Ascending aorta (tissue), 2 donors: ENCODE data around the gene CACNB3. TPM values are rescaled to one million over a fixed set of nuclear protein-coding genes. Genes with fewer than 3 reads are reported as not detected.

Experiments used
- DNase-seq, 2 donors: peaks; one replicate each; pipeline ENCODE4 v3.0.0-alpha.2; 2019; ENCODE audit warnings: low spot score in 2 of 2
- H3K27ac ChIP-seq, 2 donors: fragments of 200-600 bp; sonication (generic); one replicate each; pipeline ENCODE4 v1.5.1; 2016 to 2017; ENCODE audit warnings: mild to moderate bottlenecking in 1 of 2
- H3K27me3 ChIP-seq: fragments of 200-600 bp; sonication (generic); one replicate; pipeline ENCODE4 v1.5.1; 2017
- H3K36me3 ChIP-seq, 2 donors: fragments of 200-600 bp; sonication (generic); one replicate each; pipeline ENCODE4 v1.5.1; 2016
- H3K4me1 ChIP-seq, 2 donors: fragments of 200-600 bp; sonication (generic); one replicate each; pipeline ENCODE4 v1.5.1; 2016 to 2017; ENCODE audit warnings: mild to moderate bottlenecking in 1 of 2
- H3K4me3 ChIP-seq, 2 donors: fragments of 200-600 bp; sonication (generic); one replicate each; pipeline ENCODE4 v1.5.1; 2016 to 2017; ENCODE audit warnings: mild to moderate bottlenecking in 1 of 2
- H3K9me3 ChIP-seq, 2 donors: fragments of 200-600 bp; sonication (generic); one replicate each; pipeline ENCODE4 v1.5.1; 2016
- CTCF ChIP-seq, 3 experiments: fragments of 200-600 bp in 2 of 3; fragments of 450-650 bp in 1 of 3; sonication (generic) in 2 of 3; IDR thresholded peaks; one replicate each; pipeline ENCODE4 v1.5.1; 2016 to 2019; ENCODE audit warnings: antibody characterized with exemption in 3 of 3, mild to moderate bottlenecking in 1 of 3, moderate library complexity in 1 of 3
- intact Hi-C: fragments of 100-400 bp; cut with DNase I; formaldehyde crosslinking; loops from one replicate; pipeline ENCODE4 v1.15.1; 2023
- total RNA-seq: library from RNA; depleted of rRNA; stranded (reverse); fragments of >200 nt; gene quantifications from one replicate; pipeline ENCODE4 v1.1.0, GENCODE V29; 2016

The CACNB3 gene
- total RNA-seq, 1 donor from 2014 or later, result 54.5 TPM

- peak overlapping the region; percentile 19 to 41 for H3K27ac ChIP-seq
- H3K27me3 ChIP-seq, result no peaks in the 10 kb centered on the region
- no peaks in the 10 kb centered on the region for H3K36me3 ChIP-seq
- intact Hi-C loops, result no loop called here
- no peak for DNase-seq
- peaks cover 9 to 22% of the 10 kb centered on the region in 2 donors for H3K4me1 ChIP-seq
- no peak overlapping the region for H3K4me3 ChIP-seq
- TF ChIP-seq CTCF (IDR thresholded peaks at IDR 0.05), result no peak
- no peaks in the 10 kb centered on the region for H3K9me3 ChIP-seq
Measured at GRCh38 chr12:48811437-48812090, 6.7 kb upstream of the CACNB3 start.

GRCh38 chr12:48812389-48812788, 5.9 kb upstream of the CACNB3 start:
- peaks cover 9 to 22% of the 10 kb centered on the region in 2 donors for H3K4me1 ChIP-seq
- peak overlapping the region; percentile 18 to 27 for H3K27ac ChIP-seq
- no peak for TF ChIP-seq CTCF (IDR thresholded peaks at IDR 0.05)
- intact Hi-C loops, result no loop called here
- no peak overlapping the region for H3K4me3 ChIP-seq
- H3K9me3 ChIP-seq, result no peaks in the 10 kb centered on the region
- H3K36me3 ChIP-seq, result no peaks in the 10 kb centered on the region
- H3K27me3 ChIP-seq, result no peaks in the 10 kb centered on the region
- DNase-seq, result no peak

GRCh38 chr12:48813465-48814261, 4.6 kb upstream of the CACNB3 start:
- no peaks in the 10 kb centered on the region for H3K36me3 ChIP-seq
- peak overlapping the region; percentile 81 to 92 for H3K4me3 ChIP-seq
- H3K27ac ChIP-seq, result peak overlapping the region; percentile 91 to 92
- no peaks in the 10 kb centered on the region for H3K9me3 ChIP-seq
- no peak for DNase-seq
- intact Hi-C loops, result loop anchor here (1.0 to 2.0 kb wide), 2 partner anchors 18 to 39 kb away; partner anchors contain the start of gene DDX23
- H3K4me1 ChIP-seq, result peaks cover 11 to 29% of the 10 kb centered on the region in 2 donors
- H3K27me3 ChIP-seq, result no peaks in the 10 kb centered on the region
- TF ChIP-seq CTCF (IDR thresholded peaks at IDR 0.05), result no peak

- intact Hi-C loops, result loop anchor here (1.0 to 2.0 kb wide), 2 partner anchors 19 to 38 kb away; partner anchors contain the start of gene DDX23
- Histone ChIP-seq H3K4me3 (peak overlapping the region; percentile 81 to 92), H3K36me3 (no peaks in the 10 kb centered on the region), H3K27me3 (no peaks in the 10 kb centered on the region), H3K4me1 (peaks cover 11 to 35% of the 10 kb centered on the region in 2 donors), H3K9me3 (no peaks in the 10 kb centered on the region), H3K27ac (peak overlapping the region; percentile 91 to 92)
- peak; percentile 98 to 99 (median 99) for TF ChIP-seq CTCF (IDR thresholded peaks at IDR 0.05)
- DNase-seq, result peak; percentile 36 to 92
Measured at GRCh38 chr12:48814262-48815125, 3.8 kb upstream of the CACNB3 start.
